Coronary artery (tissue), 2 donors: ENCODE measurements around the gene PHEX.

Source experiments
- DNase-seq: peaks from one replicate; pipeline ENCODE4 v3.0.0-alpha.2; 2017; ENCODE audit warnings: low spot score
- H3K27ac ChIP-seq, 2 donors: fragments of 200-600 bp; sonication (generic); one replicate each; pipeline ENCODE4 v1.5.1; 2016 to 2019
- H3K4me3 ChIP-seq: fragments of 200-600 bp; sonication (generic); 2 replicates; pipeline ENCODE4 v1.5.1; 2016; ENCODE audit warnings: mild to moderate bottlenecking, moderate library complexity
- CTCF ChIP-seq: fragments of 200-600 bp; sonication (generic); IDR thresholded peaks from one replicate; pipeline ENCODE4 v1.5.1; 2019; ENCODE audit warnings: antibody characterized with exemption

The PHEX gene

GRCh38 chrX:22024577-22024976, 7.5 kb upstream of the PHEX start:
- no peak for TF ChIP-seq CTCF
- no peak for DNase-seq
- Histone ChIP-seq H3K4me3 (no peak overlapping the region), H3K27ac (no peak overlapping the region)

GRCh38 chrX:22025751-22026150, 6.4 kb upstream of the PHEX start:
- H3K4me3 ChIP-seq: no peak overlapping the region
- TF ChIP-seq CTCF: no peak
- no peak for DNase-seq
- no peak overlapping the region for H3K27ac ChIP-seq

- DNase-seq: no peak
Measured at GRCh38 chrX:22026731-22027130, 5.4 kb upstream of the PHEX start.

GRCh38 chrX:22032506-22032905, 381 bp downstream of the PHEX start:
- no peak for DNase-seq
- no peak overlapping the region for H3K27ac ChIP-seq
- no peak for TF ChIP-seq CTCF
- no peak overlapping the region for H3K4me3 ChIP-seq

More at GRCh38 chrX:22026731-22027130, 5.4 kb upstream of the PHEX start:
- no peak overlapping the region for H3K27ac ChIP-seq
- no peak overlapping the region for H3K4me3 ChIP-seq
- no peak for TF ChIP-seq CTCF

GRCh38 chrX:22033818-22034217, 1.7 kb downstream of the PHEX start:
- DNase-seq: no peak
- no peak for TF ChIP-seq CTCF
- H3K4me3 ChIP-seq: no peak overlapping the region
- H3K27ac ChIP-seq: no peak overlapping the region

GRCh38 chrX:22035236-22035635, 3.1 kb downstream of the PHEX start:
- DNase-seq: no peak
- Histone ChIP-seq H3K4me3 (no peak overlapping the region), H3K27ac (no peak overlapping the region)
- TF ChIP-seq CTCF: no peak

GRCh38 chrX:22037225-22037624, 5.1 kb downstream of the PHEX start:
- DNase-seq: no peak
- no peak overlapping the region for H3K27ac ChIP-seq
- H3K4me3 ChIP-seq: no peak overlapping the region
- TF ChIP-seq CTCF: no peak
